OCI-LY7 (cell line): ENCODE data around the gene SNX20. TPM values are rescaled to one million over a fixed set of nuclear protein-coding genes. Genes with fewer than 3 reads are reported as not detected.

Experiments used
- BruUV-seq: library from RNA; stranded (reverse); fragments of 400-500 nt; replicated peaks from 2 replicates; lab custom pipeline; 2021; lab: Mats Ljungman, UMichigan
- CTCF ChIA-PET: fragments of 300-600 bp; sonication (Branson Sonifier 250); formaldehyde crosslinking; loops from one replicate; lab custom pipeline; 2022; ENCODE audit warnings: antibody characterized with exemption; ENCODE audit not compliant: unreplicated experiment; lab: Charles Lee
- POLR2A ChIA-PET: fragments of 300-600 bp; sonication (Branson Sonifier 250); formaldehyde crosslinking; loops from one replicate; lab custom pipeline; 2022; ENCODE audit warnings: antibody characterized with exemption; lab: Charles Lee
- DNase-seq: peaks from one replicate; pipeline ENCODE4 v3.0.0-alpha.2; 2015; ENCODE audit warnings: low spot score
- H2AFZ ChIP-seq: fragments of 200-600 bp; sonication (generic), shearing (Covaris generic); 2 replicates; pipeline ENCODE4 v1.6.1; 2014; ENCODE audit warnings: mild to moderate bottlenecking, antibody characterized with exemption, low read length, moderate library complexity
- H3K27ac ChIP-seq: fragments of 200-600 bp; sonication (generic); 2 replicates; pipeline ENCODE4 v1.5.1; 2014; ENCODE audit warnings: mixed run types, low read depth, mild to moderate bottlenecking, moderate library complexity, low read length, inconsistent platforms; ENCODE audit not compliant: poor library complexity, severe bottlenecking
- H3K36me3 ChIP-seq: fragments of 200-600 bp; sonication (generic); 2 replicates; pipeline ENCODE4 v1.6.1; 2014; ENCODE audit warnings: mild to moderate bottlenecking, antibody characterized with exemption, low read length, moderate library complexity, mixed read lengths; ENCODE audit not compliant: insufficient read depth
- H3K4me1 ChIP-seq: fragments of 200-600 bp; sonication (generic); 2 replicates; pipeline ENCODE4 v1.5.1; 2014; ENCODE audit warnings: mild to moderate bottlenecking, low read length; ENCODE audit not compliant: insufficient read depth, poor library complexity, severe bottlenecking
- H3K4me2 ChIP-seq: fragments of 200-600 bp; sonication (generic); 2 replicates; pipeline ENCODE4 v1.6.1; 2014; ENCODE audit warnings: mild to moderate bottlenecking, low read length
- H3K4me3 ChIP-seq: fragments of 200-600 bp; sonication (generic); 2 replicates; pipeline ENCODE4 v1.5.1; 2014; ENCODE audit warnings: mild to moderate bottlenecking, low read depth, low read length; ENCODE audit not compliant: poor library complexity, severe bottlenecking
- H3K79me2 ChIP-seq: fragments of 200-600 bp; sonication (generic); 2 replicates; pipeline ENCODE4 v1.6.1; 2016; ENCODE audit warnings: low read depth, mild to moderate bottlenecking, low read length, moderate library complexity, mixed read lengths; ENCODE audit not compliant: insufficient read depth
- H3K9me2 ChIP-seq: fragments of 200-600 bp; sonication (generic); 2 replicates; pipeline ENCODE4 v1.6.1; 2016; ENCODE audit warnings: mild to moderate bottlenecking, low read length, mixed read lengths; ENCODE audit not compliant: insufficient read depth
- H3K9me3 ChIP-seq: fragments of 200-600 bp; sonication (generic); 2 replicates; pipeline ENCODE4 v1.6.1; 2014; ENCODE audit warnings: mild to moderate bottlenecking, mixed run types, low read length, mixed read lengths
- H4K20me1 ChIP-seq: fragments of 200-600 bp; sonication (generic); 2 replicates; pipeline ENCODE4 v1.6.1; 2014; ENCODE audit warnings: mild to moderate bottlenecking, antibody characterized with exemption, low read length, moderate library complexity, mixed read lengths; ENCODE audit not compliant: insufficient read depth
- EZH2phosphoT487 ChIP-seq: fragments of 200-600 bp; sonication (generic); IDR thresholded peaks from 2 replicates; pipeline ENCODE4 v1.6.1; 2018; ENCODE audit warnings: low read depth, borderline replicate concordance, mild to moderate bottlenecking, mixed run types, antibody characterized with exemption, low read length, moderate library complexity, mixed read lengths
- intact Hi-C: fragments of 100-400 bp; cut with micrococcal nuclease; formaldehyde crosslinking; loops from one replicate; pipeline ENCODE4 v1.10.0; 2022; ENCODE audit not compliant: unreplicated experiment
- total RNA-seq, 2 experiments: library from RNA; depleted of rRNA in 1 of 2; stranded (reverse); fragments of >200 nt in 1 of 2; shearing (Covaris generic) in 1 of 2; gene quantifications; 2 replicates each; pipeline ENCODE4 v1.2.3, GENCODE V29; 2014 to 2022
- TF ChIP-seq, protein P1 (sequence below): fragments of 200-600 bp; sonication (generic); conservative IDR thresholded peaks from 2 replicates; pipeline ENCODE4 v1.5.1; 2014; ENCODE audit warnings: mild to moderate bottlenecking, antibody characterized with exemption, low read length, moderate library complexity, mixed read lengths

SNX20 gene
- total RNA-seq, 2 experiments from 2014 or later = 1.3 to 5.8 TPM

DNA sequence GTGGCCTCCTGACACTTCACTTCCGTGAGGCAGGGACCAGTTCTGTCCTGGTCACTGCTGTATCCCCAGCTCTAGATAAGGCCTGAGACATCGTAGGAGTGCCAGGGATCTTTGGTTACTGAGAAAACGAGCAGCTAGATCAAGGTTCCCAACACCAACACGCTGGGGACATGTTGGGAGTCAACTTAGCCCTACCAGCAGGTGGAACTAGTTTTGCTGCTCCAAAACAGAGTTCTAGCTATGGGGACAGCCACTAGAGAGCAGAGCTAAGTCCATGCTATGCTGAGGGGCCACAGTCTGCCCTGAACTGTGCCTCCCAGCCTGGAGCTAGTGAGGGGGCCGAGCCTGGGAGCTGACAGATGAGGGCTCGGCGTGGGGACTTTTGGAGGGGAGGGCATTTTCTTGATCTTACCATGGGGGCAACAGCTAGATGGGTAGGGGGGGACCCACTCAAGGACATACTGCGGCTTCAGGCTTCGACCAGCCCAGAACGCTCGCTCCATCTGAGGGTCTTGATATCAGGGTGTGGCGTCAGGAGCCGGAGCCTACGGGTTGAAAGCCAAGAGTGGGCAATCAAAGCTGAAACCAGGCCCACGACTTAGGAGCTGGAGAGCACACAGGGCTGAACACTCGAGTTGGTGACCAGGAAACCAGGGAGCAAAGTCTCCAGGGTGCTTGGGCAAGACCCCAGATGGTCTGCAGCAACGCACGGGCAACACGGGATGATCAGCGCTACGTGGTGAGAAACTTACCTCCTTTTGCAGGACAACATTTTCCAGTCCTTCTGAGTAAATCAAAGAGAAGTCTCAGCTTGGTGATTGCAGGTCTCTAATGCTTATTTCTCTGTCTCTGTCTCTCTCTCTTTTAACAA lies 13.4 kb downstream of the SNX20 start:
- intact Hi-C loops = no loop called here
- Histone ChIP-seq H3K4me2 (no peak overlapping the region), H3K4me1 (no peaks in the 10 kb centered on the region), H3K4me3 (no peak overlapping the region), H3K27ac (no peak overlapping the region), H3K36me3 (no peaks in the 10 kb centered on the region), H2AFZ (no peak overlapping the region), H3K9me3 (peaks cover 6% of the 10 kb centered on the region; the same call in 1 of the 2 replicates), H4K20me1 (no peaks in the 10 kb centered on the region), H3K9me2 (no peaks in the 10 kb centered on the region), H3K79me2 (no peaks in the 10 kb centered on the region)
- no TSS peak for BruUV-seq
- no peak for TF ChIP-seq EZH2phosphoT487
- TF ChIP-seq, protein P1, sequence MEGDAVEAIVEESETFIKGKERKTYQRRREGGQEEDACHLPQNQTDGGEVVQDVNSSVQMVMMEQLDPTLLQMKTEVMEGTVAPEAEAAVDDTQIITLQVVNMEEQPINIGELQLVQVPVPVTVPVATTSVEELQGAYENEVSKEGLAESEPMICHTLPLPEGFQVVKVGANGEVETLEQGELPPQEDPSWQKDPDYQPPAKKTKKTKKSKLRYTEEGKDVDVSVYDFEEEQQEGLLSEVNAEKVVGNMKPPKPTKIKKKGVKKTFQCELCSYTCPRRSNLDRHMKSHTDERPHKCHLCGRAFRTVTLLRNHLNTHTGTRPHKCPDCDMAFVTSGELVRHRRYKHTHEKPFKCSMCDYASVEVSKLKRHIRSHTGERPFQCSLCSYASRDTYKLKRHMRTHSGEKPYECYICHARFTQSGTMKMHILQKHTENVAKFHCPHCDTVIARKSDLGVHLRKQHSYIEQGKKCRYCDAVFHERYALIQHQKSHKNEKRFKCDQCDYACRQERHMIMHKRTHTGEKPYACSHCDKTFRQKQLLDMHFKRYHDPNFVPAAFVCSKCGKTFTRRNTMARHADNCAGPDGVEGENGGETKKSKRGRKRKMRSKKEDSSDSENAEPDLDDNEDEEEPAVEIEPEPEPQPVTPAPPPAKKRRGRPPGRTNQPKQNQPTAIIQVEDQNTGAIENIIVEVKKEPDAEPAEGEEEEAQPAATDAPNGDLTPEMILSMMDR = no peak
- POLR2A ChIA-PET = interaction anchor here (0.6 kb wide), 1 partner anchor 132 kb away, joined by 3 read pairs; no protein-coding TSS in a partner anchor
- CTCF ChIA-PET = interaction anchor here (0.6 to 2.6 kb wide), 3 partner anchors 139 to 1990 kb away, joined by 3 to 12 read pairs (median 4); no protein-coding TSS in a partner anchor
- no peak for DNase-seq

- intact Hi-C loops = no loop called here
- Histone ChIP-seq H3K9me2 (no peaks in the 10 kb centered on the region), H3K9me3 (peaks cover 2% of the 10 kb centered on the region; the same call in 1 of the 2 replicates), H3K27ac (no peak overlapping the region), H3K79me2 (no peaks in the 10 kb centered on the region), H4K20me1 (no peaks in the 10 kb centered on the region), H3K4me3 (no peak overlapping the region), H3K4me1 (no peaks in the 10 kb centered on the region), H3K4me2 (no peak overlapping the region), H2AFZ (no peak overlapping the region), H3K36me3 (no peaks in the 10 kb centered on the region)
- no TSS peak for BruUV-seq
- no peak for DNase-seq
- ChIA-PET CTCF (interaction anchor here (0.6 to 1.2 kb wide), 4 partner anchors 14 to 1991 kb away, joined by 3 to 4 read pairs (median 3); partner anchors contain the start of gene SNX20), POLR2A (interaction anchor here (0.6 kb wide), 1 partner anchor 133 kb away, joined by 3 read pairs; no protein-coding TSS in a partner anchor)
- TF ChIP-seq, protein P1 = no peak
- no peak for TF ChIP-seq EZH2phosphoT487
Observed at GRCh38 chr16:50666658-50667496, 14.2 kb downstream of the SNX20 start.
